Measurements from ENCODE around the gene RNF167. TPM values are rescaled to one million over a fixed set of nuclear protein-coding genes. Genes with fewer than 3 reads are reported as not detected.

Gene RNF167
- total and polyA plus RNA-seq, 2 of the 13 experiments (the other 11 are each of a cell fraction or from before 2014, with no cell fraction given), result 44.1 to 45.4 TPM

DNA sequence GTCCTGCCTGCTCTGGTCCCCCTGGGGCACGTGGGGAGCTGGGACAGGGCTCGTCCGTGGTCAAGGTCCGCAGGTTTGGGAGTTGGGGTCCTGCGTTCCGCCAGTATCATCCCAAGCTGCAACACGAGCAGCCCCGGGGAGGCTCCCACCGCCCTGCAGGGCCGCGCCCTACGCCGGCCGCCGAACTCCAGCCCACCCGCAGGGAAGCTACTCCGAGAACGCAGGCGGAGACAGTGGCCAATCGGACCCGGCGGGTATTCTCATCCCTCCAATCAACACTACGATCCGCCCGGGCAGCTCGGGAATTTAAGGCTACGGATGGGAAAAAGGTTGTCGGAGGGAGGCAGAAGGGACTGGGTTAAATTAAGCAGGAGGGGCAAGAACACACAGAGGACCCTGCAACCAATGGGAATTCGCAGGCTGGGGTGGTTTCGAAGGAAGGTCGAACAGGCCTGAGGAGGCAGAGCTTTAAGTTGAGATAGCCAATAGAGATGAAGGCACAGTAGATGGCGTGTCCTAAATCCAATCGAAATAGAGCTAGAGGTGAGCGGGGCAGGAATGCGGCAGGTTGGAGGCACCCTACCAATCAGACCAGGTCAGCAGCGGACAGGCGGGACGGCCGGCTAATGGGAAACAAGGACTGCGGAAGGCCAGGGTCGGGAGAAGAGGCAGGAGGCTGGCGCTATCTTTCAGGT, 26.9 kb downstream of the RNF167 start (continued):
- TF ChIP-seq RFXANK (CRISPR knock-in tag; IDR thresholded peaks at IDR 0.05) (no peak), AKNA (CRISPR knock-in tag; IDR thresholded peaks at IDR 0.05; ENCODE audit: borderline replicate concordance) (no peak), SYNCRIP (IDR thresholded peaks at IDR 0.05; ENCODE audit: insufficient read depth, low read depth, low read length) (no peak), NR2F1 (CRISPR knock-in tag; IDR thresholded peaks at IDR 0.05) (0 out of 4 replicates have a peak, but pooled peaks of 1 of the 2 experiments have one; percentile 15), DNMT1 (CRISPR knock-in tag; IDR thresholded peaks at IDR 0.05) (no peak), ZNF556 (CRISPR knock-in tag; IDR thresholded peaks at IDR 0.05; ENCODE audit: borderline replicate concordance) (no peak), ZNF83 (CRISPR knock-in tag; IDR thresholded peaks at IDR 0.05; ENCODE audit: borderline replicate concordance) (no peak), XRCC5 (optimal IDR thresholded peaks at IDR 0.05; ENCODE audit: low read length) (no peak), PHF5A (CRISPR knock-in tag; IDR thresholded peaks at IDR 0.05; ENCODE audit: low read depth, unreplicated experiment) (no peak), ZNF709 (CRISPR knock-in tag; IDR thresholded peaks at IDR 0.05) (no peak)
- TF ChIP-seq, protein P1, sequence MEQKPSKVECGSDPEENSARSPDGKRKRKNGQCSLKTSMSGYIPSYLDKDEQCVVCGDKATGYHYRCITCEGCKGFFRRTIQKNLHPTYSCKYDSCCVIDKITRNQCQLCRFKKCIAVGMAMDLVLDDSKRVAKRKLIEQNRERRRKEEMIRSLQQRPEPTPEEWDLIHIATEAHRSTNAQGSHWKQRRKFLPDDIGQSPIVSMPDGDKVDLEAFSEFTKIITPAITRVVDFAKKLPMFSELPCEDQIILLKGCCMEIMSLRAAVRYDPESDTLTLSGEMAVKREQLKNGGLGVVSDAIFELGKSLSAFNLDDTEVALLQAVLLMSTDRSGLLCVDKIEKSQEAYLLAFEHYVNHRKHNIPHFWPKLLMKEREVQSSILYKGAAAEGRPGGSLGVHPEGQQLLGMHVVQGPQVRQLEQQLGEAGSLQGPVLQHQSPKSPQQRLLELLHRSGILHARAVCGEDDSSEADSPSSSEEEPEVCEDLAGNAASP (CRISPR knock-in tag; IDR thresholded peaks at IDR 0.05; ENCODE audit: borderline replicate concordance), result no peak
- TF ChIP-seq, protein P2, sequence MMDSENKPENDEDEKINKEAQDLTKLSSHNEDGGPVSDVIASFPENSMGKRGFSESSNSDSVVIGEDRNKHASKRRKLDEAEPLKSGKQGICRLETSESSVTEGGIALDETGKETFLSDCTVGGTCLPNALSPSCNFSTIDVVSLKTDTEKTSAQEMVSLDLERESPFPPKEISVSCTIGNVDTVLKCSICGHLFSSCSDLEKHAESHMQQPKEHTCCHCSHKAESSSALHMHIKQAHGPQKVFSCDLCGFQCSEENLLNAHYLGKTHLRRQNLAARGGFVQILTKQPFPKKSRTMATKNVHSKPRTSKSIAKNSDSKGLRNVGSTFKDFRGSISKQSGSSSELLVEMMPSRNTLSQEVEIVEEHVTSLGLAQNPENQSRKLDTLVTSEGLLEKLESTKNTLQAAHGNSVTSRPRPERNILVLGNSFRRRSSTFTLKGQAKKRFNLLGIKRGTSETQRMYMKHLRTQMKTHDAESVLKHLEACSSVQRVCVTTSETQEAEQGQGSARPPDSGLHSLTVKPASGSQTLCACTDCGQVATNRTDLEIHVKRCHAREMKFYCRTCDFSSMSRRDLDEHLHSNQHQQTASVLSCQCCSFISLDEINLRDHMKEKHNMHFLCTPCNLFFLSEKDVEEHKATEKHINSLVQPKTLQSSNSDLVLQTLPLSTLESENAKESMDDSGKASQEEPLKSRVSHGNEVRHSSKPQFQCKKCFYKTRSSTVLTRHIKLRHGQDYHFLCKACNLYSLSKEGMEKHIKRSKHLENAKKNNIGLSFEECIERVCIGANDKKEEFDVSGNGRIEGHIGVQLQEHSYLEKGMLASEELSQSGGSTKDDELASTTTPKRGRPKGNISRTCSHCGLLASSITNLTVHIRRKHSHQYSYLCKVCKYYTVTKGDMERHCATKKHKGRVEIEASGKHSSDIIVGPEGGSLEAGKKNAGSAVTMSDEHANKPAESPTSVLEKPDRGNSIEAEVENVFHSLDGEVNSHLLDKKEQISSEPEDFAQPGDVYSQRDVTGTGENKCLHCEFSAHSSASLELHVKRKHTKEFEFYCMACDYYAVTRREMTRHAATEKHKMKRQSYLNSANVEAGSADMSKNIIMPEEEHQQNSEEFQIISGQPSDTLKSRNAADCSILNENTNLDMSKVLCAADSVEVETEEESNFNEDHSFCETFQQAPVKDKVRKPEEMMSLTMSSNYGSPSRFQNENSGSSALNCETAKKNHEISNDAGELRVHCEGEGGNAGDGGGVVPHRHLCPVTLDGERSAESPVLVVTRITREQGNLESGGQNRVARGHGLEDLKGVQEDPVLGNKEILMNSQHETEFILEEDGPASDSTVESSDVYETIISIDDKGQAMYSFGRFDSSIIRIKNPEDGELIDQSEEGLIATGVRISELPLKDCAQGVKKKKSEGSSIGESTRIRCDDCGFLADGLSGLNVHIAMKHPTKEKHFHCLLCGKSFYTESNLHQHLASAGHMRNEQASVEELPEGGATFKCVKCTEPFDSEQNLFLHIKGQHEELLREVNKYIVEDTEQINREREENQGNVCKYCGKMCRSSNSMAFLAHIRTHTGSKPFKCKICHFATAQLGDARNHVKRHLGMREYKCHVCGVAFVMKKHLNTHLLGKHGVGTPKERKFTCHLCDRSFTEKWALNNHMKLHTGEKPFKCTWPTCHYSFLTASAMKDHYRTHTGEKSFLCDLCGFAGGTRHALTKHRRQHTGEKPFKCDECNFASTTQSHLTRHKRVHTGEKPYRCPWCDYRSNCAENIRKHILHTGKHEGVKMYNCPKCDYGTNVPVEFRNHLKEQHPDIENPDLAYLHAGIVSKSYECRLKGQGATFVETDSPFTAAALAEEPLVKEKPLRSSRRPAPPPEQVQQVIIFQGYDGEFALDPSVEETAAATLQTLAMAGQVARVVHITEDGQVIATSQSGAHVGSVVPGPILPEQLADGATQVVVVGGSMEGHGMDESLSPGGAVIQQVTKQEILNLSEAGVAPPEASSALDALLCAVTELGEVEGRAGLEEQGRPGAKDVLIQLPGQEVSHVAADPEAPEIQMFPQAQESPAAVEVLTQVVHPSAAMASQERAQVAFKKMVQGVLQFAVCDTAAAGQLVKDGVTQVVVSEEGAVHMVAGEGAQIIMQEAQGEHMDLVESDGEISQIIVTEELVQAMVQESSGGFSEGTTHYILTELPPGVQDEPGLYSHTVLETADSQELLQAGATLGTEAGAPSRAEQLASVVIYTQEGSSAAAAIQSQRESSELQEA (CRISPR knock-in tag; IDR thresholded peaks at IDR 0.05; ENCODE audit: not compliant biosample characterization), result no peak
- TF ChIP-seq, protein P3, sequence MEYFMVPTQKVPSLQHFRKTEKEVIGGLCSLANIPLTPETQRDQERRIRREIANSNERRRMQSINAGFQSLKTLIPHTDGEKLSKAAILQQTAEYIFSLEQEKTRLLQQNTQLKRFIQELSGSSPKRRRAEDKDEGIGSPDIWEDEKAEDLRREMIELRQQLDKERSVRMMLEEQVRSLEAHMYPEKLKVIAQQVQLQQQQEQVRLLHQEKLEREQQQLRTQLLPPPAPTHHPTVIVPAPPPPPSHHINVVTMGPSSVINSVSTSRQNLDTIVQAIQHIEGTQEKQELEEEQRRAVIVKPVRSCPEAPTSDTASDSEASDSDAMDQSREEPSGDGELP (IDR thresholded peaks at IDR 0.05; ENCODE audit: borderline replicate concordance, low read depth), result 0 out of 2 replicates have a peak, but pooled peaks have one; percentile 6

Data from HepG2 (cell line).